Smooth muscle cell (in vitro differentiated cells): ENCODE data around the gene SSTR5. TPM values are rescaled to one million over a fixed set of nuclear protein-coding genes. Genes with fewer than 3 reads are reported as not detected.

Source experiments
- DNase-seq: peaks from one replicate; lab custom pipeline; 2025; ENCODE audit not compliant: unreplicated experiment; lab: John Stamatoyannopoulos, UW
- H2AFZ ChIP-seq: fragments of 200-600 bp; sonication (generic); 2 replicates; pipeline ENCODE4 v1.6.0; 2016; ENCODE audit warnings: antibody characterized with exemption, low read depth, mild to moderate bottlenecking
- H3F3A ChIP-seq: fragments of 200-600 bp; sonication (generic); 2 replicates; pipeline ENCODE4 v1.6.0; 2017; ENCODE audit warnings: antibody characterized with exemption, low read depth
- H3K27ac ChIP-seq: fragments of 200-600 bp; sonication (generic); 2 replicates; pipeline ENCODE4 v1.5.1; 2016; ENCODE audit warnings: low read depth, mild to moderate bottlenecking
- H3K27me3 ChIP-seq: fragments of 200-600 bp; sonication (generic); 2 replicates; pipeline ENCODE4 v1.6.1; 2016; ENCODE audit warnings: low read depth, mild to moderate bottlenecking
- H3K36me3 ChIP-seq: fragments of 200-600 bp; sonication (generic); 2 replicates; pipeline ENCODE4 v1.5.1; 2016; ENCODE audit warnings: low read depth
- H3K4me1 ChIP-seq: fragments of 200-600 bp; sonication (generic); 2 replicates; pipeline ENCODE4 v1.5.1; 2016; ENCODE audit warnings: low read depth
- H3K4me2 ChIP-seq: fragments of 200-600 bp; sonication (generic); 2 replicates; pipeline ENCODE4 v1.6.0; 2016; ENCODE audit warnings: mild to moderate bottlenecking
- H3K4me3 ChIP-seq: fragments of 200-600 bp; sonication (generic); 2 replicates; pipeline ENCODE4 v1.5.1; 2016; ENCODE audit warnings: mild to moderate bottlenecking
- H3K79me2 ChIP-seq: fragments of 200-600 bp; sonication (generic); 2 replicates; pipeline ENCODE4 v1.6.0; 2016; ENCODE audit warnings: low read depth, mild to moderate bottlenecking
- H3K9ac ChIP-seq: fragments of 200-600 bp; sonication (generic); 2 replicates; pipeline ENCODE4 v1.6.0; 2016; ENCODE audit warnings: low read depth
- H3K9me3 ChIP-seq: fragments of 200-600 bp; sonication (generic); replicated peaks from 2 replicates; pipeline ENCODE4 v1.5.1; 2016; ENCODE audit warnings: low read depth
- H4K20me1 ChIP-seq: fragments of 200-600 bp; sonication (generic); 2 replicates; pipeline ENCODE4 v1.6.0; 2016; ENCODE audit warnings: low read depth
- WGBS: methylation state at CpG from one replicate; pipeline ENCODE4 v1.1.7; 2016; ENCODE audit warnings: low lambda C conversion rate; 5-methylcytosine and 5-hydroxymethylcytosine counted together
- polyA plus RNA-seq: library from polyadenylated mRNA; unstranded; fragments of >200 nt; fragmentation: Nextera tagmentation; extraction: Ambion mirVana; gene quantifications from 2 replicates; pipeline ENCODE4 v1.2.1, GENCODE V29; 2016
- total RNA-seq: library from RNA; depleted of rRNA; stranded (reverse); fragments of >200 nt; gene quantifications from 2 replicates; pipeline ENCODE4 v1.2.3, GENCODE V29; 2014
- TF ChIP-seq, protein P1 (sequence below): fragments of 200-600 bp; sonication (generic); IDR thresholded peaks from 2 replicates; pipeline ENCODE4 v1.5.1; 2017; ENCODE audit warnings: borderline replicate concordance, mild to moderate bottlenecking, antibody characterized with exemption; ENCODE audit not compliant: insufficient read depth, poor library complexity, severe bottlenecking

SSTR5 gene
- total and polyA plus RNA-seq, 2 experiments from 2014 or later = not detected

GRCh38 chr16:1060416-1061340 lies 11.9 kb upstream of the SSTR5 start:
- Histone ChIP-seq H3K79me2 (no peaks in the 10 kb centered on the region), H4K20me1 (no peaks in the 10 kb centered on the region), H2AFZ (no peak overlapping the region), H3K9me3 (no peaks in the 10 kb centered on the region), H3K27me3 (no peaks in the 10 kb centered on the region), H3K27ac (no peak overlapping the region), H3K9ac (no peak overlapping the region), H3K4me3 (no peak overlapping the region), H3F3A (no peaks in the 10 kb centered on the region), H3K4me1 (no peaks in the 10 kb centered on the region), H3K36me3 (no peaks in the 10 kb centered on the region), H3K4me2 (no peak overlapping the region)
- TF ChIP-seq, protein P1, sequence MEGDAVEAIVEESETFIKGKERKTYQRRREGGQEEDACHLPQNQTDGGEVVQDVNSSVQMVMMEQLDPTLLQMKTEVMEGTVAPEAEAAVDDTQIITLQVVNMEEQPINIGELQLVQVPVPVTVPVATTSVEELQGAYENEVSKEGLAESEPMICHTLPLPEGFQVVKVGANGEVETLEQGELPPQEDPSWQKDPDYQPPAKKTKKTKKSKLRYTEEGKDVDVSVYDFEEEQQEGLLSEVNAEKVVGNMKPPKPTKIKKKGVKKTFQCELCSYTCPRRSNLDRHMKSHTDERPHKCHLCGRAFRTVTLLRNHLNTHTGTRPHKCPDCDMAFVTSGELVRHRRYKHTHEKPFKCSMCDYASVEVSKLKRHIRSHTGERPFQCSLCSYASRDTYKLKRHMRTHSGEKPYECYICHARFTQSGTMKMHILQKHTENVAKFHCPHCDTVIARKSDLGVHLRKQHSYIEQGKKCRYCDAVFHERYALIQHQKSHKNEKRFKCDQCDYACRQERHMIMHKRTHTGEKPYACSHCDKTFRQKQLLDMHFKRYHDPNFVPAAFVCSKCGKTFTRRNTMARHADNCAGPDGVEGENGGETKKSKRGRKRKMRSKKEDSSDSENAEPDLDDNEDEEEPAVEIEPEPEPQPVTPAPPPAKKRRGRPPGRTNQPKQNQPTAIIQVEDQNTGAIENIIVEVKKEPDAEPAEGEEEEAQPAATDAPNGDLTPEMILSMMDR = no peak
- WGBS = 95% methylated on average over 40 of the region's 42 CpGs
- no peak for DNase-seq

DNA sequence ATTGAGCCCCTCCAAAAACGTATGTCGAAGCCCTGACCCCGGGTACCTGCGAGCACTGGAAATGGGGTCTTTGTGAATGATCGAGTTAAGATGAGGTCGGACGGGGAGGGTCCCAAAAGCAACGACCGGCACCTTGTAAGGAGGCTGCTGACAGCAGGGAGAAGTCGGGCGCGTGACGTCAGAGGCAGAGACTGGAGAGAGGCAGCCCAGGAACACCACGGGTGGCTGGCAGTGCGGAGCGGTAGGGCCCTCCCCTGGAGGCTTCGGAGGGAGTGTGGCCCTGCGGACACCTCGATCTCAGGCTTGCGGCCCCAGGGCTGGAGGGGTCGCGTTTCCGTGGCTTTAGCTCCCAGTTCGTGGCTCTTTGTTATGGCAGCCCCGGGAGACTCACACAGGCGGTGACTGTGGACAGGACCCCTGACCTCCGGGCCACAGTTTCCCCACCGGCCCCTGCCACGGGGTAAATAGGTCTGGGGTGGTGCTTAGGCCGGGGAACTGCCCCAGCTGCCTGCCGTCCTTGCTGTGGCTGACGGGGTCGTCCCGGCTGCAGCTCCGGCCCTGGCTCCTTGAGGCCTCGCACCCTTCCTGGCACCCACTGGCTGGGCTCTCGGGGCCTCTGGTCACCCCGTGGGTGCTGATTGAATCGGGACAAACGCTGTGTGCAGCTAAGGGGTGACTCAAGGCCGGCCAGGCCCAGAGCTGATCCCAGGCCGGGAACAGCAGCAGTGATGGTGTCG lies 10.6 kb upstream of the SSTR5 start:
- Histone ChIP-seq H3K9me3 (no peaks in the 10 kb centered on the region), H3F3A (no peaks in the 10 kb centered on the region), H3K79me2 (no peaks in the 10 kb centered on the region), H3K4me3 (no peak overlapping the region), H2AFZ (no peak overlapping the region), H4K20me1 (no peaks in the 10 kb centered on the region), H3K36me3 (no peaks in the 10 kb centered on the region), H3K27ac (no peak overlapping the region), H3K27me3 (no peaks in the 10 kb centered on the region), H3K4me1 (no peaks in the 10 kb centered on the region), H3K4me2 (no peak overlapping the region), H3K9ac (no peak overlapping the region)
- 90% methylated on average over 43 of the region's 43 CpGs for WGBS
- TF ChIP-seq, protein P1 = no peak
- no peak for DNase-seq

DNA sequence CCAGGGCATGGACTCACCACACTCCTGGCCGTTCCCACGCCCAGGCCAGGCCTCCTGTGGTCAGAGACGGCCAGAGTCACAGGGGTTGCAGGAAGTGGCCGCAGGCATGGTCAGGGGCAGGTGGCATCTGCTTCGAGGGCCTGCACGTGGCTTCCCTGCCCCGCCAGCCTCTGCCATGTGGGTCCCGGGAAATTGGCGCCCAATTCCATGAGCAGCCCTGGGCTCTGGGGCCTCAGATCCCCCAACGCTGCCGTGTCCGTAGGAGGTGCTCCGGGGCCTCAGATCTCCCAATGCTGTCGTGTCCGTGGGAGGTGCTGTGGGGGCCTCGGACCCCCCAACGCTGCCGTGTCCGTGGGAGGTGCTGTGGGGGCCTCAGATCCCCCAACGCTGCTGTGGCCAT lies 9.7 kb upstream of the SSTR5 start:
- Histone ChIP-seq H3K4me1 (no peaks in the 10 kb centered on the region), H3K4me2 (no peak overlapping the region), H3K27me3 (no peaks in the 10 kb centered on the region), H3K9ac (no peak overlapping the region), H3F3A (no peaks in the 10 kb centered on the region), H3K27ac (no peak overlapping the region), H2AFZ (no peak overlapping the region), H3K9me3 (no peaks in the 10 kb centered on the region), H3K36me3 (no peaks in the 10 kb centered on the region), H3K4me3 (no peak overlapping the region), H3K79me2 (no peaks in the 10 kb centered on the region), H4K20me1 (no peaks in the 10 kb centered on the region)
- 85% methylated on average over 17 of the region's 20 CpGs for WGBS
- DNase-seq = no peak
- TF ChIP-seq, protein P1 = no peak
